ENCODE data around the gene ANKRA2.

The ANKRA2 gene

DNA sequence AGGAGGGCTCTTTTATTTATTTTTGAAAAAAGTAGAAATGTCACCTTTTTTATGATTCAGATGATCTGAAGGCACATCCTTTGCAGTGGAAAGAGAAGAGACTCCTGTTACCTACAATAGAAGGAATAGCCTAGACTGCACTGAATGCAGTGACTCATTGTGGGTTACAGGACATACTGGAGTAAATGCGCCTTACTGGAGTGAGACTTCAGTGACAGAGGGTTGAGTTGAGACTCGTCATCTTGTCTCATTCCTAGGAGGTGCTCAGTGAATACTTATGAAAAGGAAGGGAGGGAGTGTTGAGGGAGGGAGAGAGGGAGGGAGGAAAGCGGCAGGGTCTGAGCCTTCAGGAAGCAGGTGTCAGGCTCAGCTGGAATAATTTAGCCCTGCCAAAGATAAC is 25.2 kb downstream of the ANKRA2 start:
- no peak overlapping the region for H3K4me3 Mint-ChIP-seq
- ATAC-seq (replicated peaks; ENCODE audit: extremely low read depth, poor library complexity, severe bottlenecking) (no peak), DNase-seq (ENCODE audit: low spot score in 2 of 2) (no peak)
- no peaks in the 10 kb centered on the region for H3K4me1 Mint-ChIP-seq
- H3K27me3 Mint-ChIP-seq = peaks cover 36% of the 10 kb centered on the region
- H3K9me3 Mint-ChIP-seq = no peaks in the 10 kb centered on the region
- peaks cover 5% of the 10 kb centered on the region for H3K36me3 Mint-ChIP-seq (ENCODE audit: insufficient read depth)
- H3K27ac Mint-ChIP-seq (ENCODE audit: low read depth) = no peak overlapping the region

GRCh38 chr5:73539730-73540129 is 25.7 kb downstream of the ANKRA2 start:
- no peak overlapping the region for H3K4me3 Mint-ChIP-seq
- peaks cover 5% of the 10 kb centered on the region for H3K36me3 Mint-ChIP-seq (ENCODE audit: insufficient read depth)
- ATAC-seq (replicated peaks; ENCODE audit: extremely low read depth, poor library complexity, severe bottlenecking) (no peak), DNase-seq (ENCODE audit: low spot score in 2 of 2) (no peak)
- H3K4me1 Mint-ChIP-seq = no peaks in the 10 kb centered on the region
- no peak overlapping the region for H3K27ac Mint-ChIP-seq (ENCODE audit: low read depth)
- no peaks in the 10 kb centered on the region for H3K9me3 Mint-ChIP-seq
- peaks cover 37% of the 10 kb centered on the region for H3K27me3 Mint-ChIP-seq

- peaks cover 47% of the 10 kb centered on the region for H3K27me3 Mint-ChIP-seq
- H3K4me1 Mint-ChIP-seq = no peaks in the 10 kb centered on the region
- DNase-seq (ENCODE audit: low spot score in 2 of 2) = no peak
- no peaks in the 10 kb centered on the region for H3K9me3 Mint-ChIP-seq
- peaks cover 3% of the 10 kb centered on the region for H3K36me3 Mint-ChIP-seq (ENCODE audit: insufficient read depth)
- no peak overlapping the region for H3K27ac Mint-ChIP-seq (ENCODE audit: low read depth)
- H3K4me3 Mint-ChIP-seq = no peak overlapping the region
- no peak for ATAC-seq (replicated peaks; ENCODE audit: extremely low read depth, poor library complexity, severe bottlenecking)
These were observed 30.5 kb downstream of the ANKRA2 start for GRCh38 chr5:73534971-73535370.

DNA sequence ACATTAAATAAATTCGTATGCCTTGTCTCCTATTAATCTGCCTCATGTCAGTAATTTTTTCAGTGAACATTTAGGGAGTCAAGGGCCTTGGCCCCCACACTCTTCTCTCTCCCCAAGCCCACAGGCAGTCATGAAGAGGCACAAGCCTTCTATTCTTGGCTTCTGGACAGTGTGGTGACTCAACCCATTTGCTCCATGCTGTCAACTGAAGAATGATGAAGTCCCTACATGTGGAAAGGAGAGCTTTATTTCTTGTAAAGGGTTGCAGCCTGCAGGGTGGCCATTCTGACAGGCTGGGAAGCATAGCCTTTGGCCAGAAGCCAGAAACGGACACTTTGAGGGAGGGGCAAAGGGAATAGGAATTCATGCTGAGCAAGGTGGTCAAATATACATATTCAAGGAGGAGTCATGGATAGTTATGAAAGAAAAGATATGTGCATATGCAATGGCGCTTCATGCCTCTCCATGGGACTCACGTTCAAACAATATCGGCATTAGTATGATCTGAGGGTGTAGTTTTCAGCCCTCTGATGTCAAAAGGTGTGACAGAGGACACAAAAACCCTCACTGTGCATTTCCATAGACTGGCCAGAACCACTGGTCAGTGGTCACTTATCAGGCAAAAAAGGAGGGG is 31.3 kb downstream of the ANKRA2 start:
- no peak for ATAC-seq (replicated peaks; ENCODE audit: extremely low read depth, poor library complexity, severe bottlenecking)

DNA sequence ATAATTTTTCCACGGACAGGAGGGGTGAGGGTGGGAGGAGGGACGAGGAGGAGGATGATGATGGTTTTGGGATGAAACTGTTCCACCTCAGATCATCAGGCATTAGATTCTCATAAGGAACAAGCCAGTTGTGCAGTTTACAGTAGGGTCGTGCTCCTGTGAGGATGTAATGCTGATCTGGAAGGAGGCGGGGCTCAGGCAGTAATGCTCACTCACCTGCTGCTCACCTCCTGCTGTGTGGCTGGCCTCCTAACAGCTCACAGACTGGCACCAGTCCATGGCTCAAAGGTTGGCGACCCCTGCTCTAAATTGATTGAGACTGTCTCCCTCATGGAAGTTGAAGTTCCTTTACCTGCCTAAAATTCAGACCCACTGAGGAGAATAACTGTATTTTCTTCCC is 33.2 kb downstream of the ANKRA2 start:
- ATAC-seq (replicated peaks; ENCODE audit: extremely low read depth, poor library complexity, severe bottlenecking) (no peak), DNase-seq (ENCODE audit: low spot score in 2 of 2) (no peak)
- Mint-ChIP-seq H3K4me1 (no peaks in the 10 kb centered on the region), H3K27me3 (peaks cover 43% of the 10 kb centered on the region), H3K9me3 (no peaks in the 10 kb centered on the region), H3K36me3 (ENCODE audit: insufficient read depth) (peaks cover 3% of the 10 kb centered on the region), H3K27ac (ENCODE audit: low read depth) (no peak overlapping the region), H3K4me3 (no peak overlapping the region)

More for the DNA sequence above, 31.3 kb downstream of the ANKRA2 start:
- H3K36me3 Mint-ChIP-seq (ENCODE audit: insufficient read depth) = peaks cover 3% of the 10 kb centered on the region
- no peak overlapping the region for H3K27ac Mint-ChIP-seq (ENCODE audit: low read depth)
- no peak for DNase-seq (ENCODE audit: low spot score in 2 of 2)
- H3K4me1 Mint-ChIP-seq = no peaks in the 10 kb centered on the region
- peaks cover 43% of the 10 kb centered on the region for H3K27me3 Mint-ChIP-seq
- no peaks in the 10 kb centered on the region for H3K9me3 Mint-ChIP-seq
- no peak overlapping the region for H3K4me3 Mint-ChIP-seq

- no peak overlapping the region for H3K4me3 Mint-ChIP-seq
- H3K27ac Mint-ChIP-seq (ENCODE audit: low read depth) = no peak overlapping the region
- H3K4me1 Mint-ChIP-seq = no peaks in the 10 kb centered on the region
- ATAC-seq (replicated peaks; ENCODE audit: extremely low read depth, poor library complexity, severe bottlenecking) (no peak), DNase-seq (ENCODE audit: low spot score in 2 of 2) (no peak)
- H3K36me3 Mint-ChIP-seq (ENCODE audit: insufficient read depth) = peaks cover 2% of the 10 kb centered on the region
- peaks cover 43% of the 10 kb centered on the region for H3K27me3 Mint-ChIP-seq
- H3K9me3 Mint-ChIP-seq = no peaks in the 10 kb centered on the region
These were observed 34.1 kb downstream of the ANKRA2 start for GRCh38 chr5:73531356-73531755.

DNA sequence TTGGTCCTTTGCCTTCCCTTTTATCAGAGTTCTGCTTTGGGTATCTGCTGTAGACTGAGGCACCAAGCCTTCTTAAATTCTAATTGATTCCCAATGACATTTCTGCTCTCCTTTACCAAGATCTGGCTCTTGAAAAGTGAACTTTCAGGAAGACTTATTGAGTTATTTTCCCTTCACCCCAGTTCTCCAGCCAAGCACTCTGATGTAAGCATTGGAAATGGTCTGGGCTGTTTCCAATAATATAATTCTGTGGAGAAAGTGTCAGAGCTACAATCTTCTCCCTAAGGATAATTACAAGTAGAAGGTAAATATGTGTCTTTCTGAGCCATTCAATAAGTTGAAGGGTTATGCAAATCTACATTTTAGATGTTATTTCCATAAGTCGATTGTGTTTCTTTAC is 36.4 kb downstream of the ANKRA2 start:
- H3K27me3 Mint-ChIP-seq = peaks cover 26% of the 10 kb centered on the region
- H3K4me1 Mint-ChIP-seq = no peaks in the 10 kb centered on the region
- DNase-seq (ENCODE audit: low spot score in 2 of 2) = no peak
- no peaks in the 10 kb centered on the region for H3K9me3 Mint-ChIP-seq
- H3K4me3 Mint-ChIP-seq = no peak overlapping the region
- no peaks in the 10 kb centered on the region for H3K36me3 Mint-ChIP-seq (ENCODE audit: insufficient read depth)
- no peak overlapping the region for H3K27ac Mint-ChIP-seq (ENCODE audit: low read depth)
- ATAC-seq (replicated peaks; ENCODE audit: extremely low read depth, poor library complexity, severe bottlenecking) = no peak

DNA sequence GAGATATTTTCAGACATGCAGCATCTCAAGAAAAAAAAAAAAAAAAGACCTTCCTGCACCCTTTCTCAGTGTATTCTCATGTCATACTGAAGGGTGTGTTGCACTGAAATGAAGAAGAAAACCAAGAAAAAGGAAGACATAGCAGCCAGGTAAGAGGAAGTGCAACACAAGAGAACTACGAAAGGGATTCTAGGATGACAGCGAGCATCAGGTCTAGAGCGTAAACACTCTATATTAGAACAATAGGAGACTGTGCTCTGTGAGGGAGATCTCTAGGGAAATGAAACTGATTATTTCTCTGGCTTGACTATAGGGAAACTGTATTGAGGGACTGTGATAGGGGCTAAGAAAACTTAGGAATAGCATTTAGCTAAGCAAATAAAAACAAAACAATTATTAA is 37.2 kb downstream of the ANKRA2 start:
- DNase-seq (ENCODE audit: low spot score in 2 of 2) = no peak
- ATAC-seq (replicated peaks; ENCODE audit: extremely low read depth, poor library complexity, severe bottlenecking) = no peak
- Mint-ChIP-seq H3K27me3 (peaks cover 21% of the 10 kb centered on the region), H3K27ac (ENCODE audit: low read depth) (no peak overlapping the region), H3K4me1 (no peaks in the 10 kb centered on the region), H3K4me3 (no peak overlapping the region), H3K36me3 (ENCODE audit: insufficient read depth) (no peaks in the 10 kb centered on the region), H3K9me3 (no peaks in the 10 kb centered on the region)

DNA sequence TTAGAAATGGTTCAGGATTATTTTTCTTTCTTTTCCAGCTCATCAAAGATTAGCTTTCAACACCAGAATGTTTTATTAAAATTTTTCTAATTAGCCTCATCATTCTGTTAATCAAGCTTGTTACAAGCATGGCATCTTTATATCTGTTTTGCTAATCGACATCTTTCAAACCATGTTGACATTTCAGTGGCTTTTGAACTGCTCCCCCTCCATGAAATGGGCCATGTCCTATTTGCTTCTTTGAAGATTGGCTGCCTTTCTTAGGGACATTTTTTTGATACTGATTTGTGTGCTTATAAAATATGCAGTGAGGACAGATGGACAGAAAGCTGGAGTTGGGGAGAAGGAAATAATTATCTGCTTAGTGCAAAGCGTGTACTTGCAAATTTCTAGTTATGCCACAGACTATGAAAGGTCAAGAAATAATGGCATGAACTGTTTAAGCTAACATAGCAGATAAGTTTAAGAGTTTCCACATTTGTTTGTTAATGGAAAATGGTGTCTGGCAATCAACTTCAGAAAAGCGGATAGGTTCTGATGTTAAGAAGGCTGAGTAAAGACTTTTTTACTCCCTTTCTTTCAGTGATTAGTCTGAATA is 39.7 kb downstream of the ANKRA2 start:
- H3K4me1 Mint-ChIP-seq = no peaks in the 10 kb centered on the region
- no peak overlapping the region for H3K4me3 Mint-ChIP-seq
- H3K9me3 Mint-ChIP-seq = no peaks in the 10 kb centered on the region
- no peak for DNase-seq (ENCODE audit: low spot score in 2 of 2)
- H3K27me3 Mint-ChIP-seq = no peaks in the 10 kb centered on the region
- H3K36me3 Mint-ChIP-seq (ENCODE audit: insufficient read depth) = no peaks in the 10 kb centered on the region
- no peak overlapping the region for H3K27ac Mint-ChIP-seq (ENCODE audit: low read depth)
- ATAC-seq (replicated peaks; ENCODE audit: extremely low read depth, poor library complexity, severe bottlenecking) = no peak

- ATAC-seq (replicated peaks; ENCODE audit: extremely low read depth, poor library complexity, severe bottlenecking) (no peak), DNase-seq (ENCODE audit: low spot score in 2 of 2) (no peak)
- Mint-ChIP-seq H3K27me3 (no peaks in the 10 kb centered on the region), H3K27ac (ENCODE audit: low read depth) (no peak overlapping the region), H3K4me1 (peaks cover 9% of the 10 kb centered on the region), H3K36me3 (ENCODE audit: insufficient read depth) (no peaks in the 10 kb centered on the region), H3K4me3 (no peak overlapping the region), H3K9me3 (no peaks in the 10 kb centered on the region)
These were observed 41.6 kb downstream of the ANKRA2 start for GRCh38 chr5:73523861-73524260.

DNA sequence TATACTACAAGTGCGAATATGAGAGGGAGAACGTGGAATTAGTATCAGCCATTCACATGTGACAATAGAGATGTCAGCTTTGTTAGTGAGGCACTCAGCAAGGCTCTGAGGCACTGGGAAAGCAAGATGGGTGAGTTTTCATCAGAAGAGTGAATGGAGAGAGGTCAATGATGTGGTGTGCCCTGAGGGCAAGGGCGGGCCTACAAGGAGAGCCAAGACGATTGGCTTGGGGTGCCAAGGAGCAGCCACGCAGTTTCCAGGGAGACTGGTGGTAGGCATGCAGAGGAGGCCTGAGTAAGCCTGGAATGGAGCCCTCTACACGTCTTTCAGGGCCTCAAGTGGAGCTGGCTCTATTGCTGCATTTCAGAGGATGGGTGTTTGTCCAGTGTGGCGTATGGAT is 42.5 kb downstream of the ANKRA2 start:
- Mint-ChIP-seq H3K4me1 (peaks cover 9% of the 10 kb centered on the region), H3K27ac (ENCODE audit: low read depth) (no peak overlapping the region), H3K36me3 (ENCODE audit: insufficient read depth) (no peaks in the 10 kb centered on the region), H3K4me3 (no peak overlapping the region), H3K9me3 (no peaks in the 10 kb centered on the region), H3K27me3 (no peaks in the 10 kb centered on the region)
- ATAC-seq (replicated peaks; ENCODE audit: extremely low read depth, poor library complexity, severe bottlenecking) = no peak
- DNase-seq (ENCODE audit: low spot score in 2 of 2) = no peak

- DNase-seq (ENCODE audit: low spot score in 2 of 2) (peak; percentile 44 to 65), ATAC-seq (replicated peaks; ENCODE audit: extremely low read depth, poor library complexity, severe bottlenecking) (peak; percentile 96)
- Mint-ChIP-seq H3K36me3 (ENCODE audit: insufficient read depth) (no peaks in the 10 kb centered on the region), H3K4me1 (peaks cover 9% of the 10 kb centered on the region), H3K27me3 (no peaks in the 10 kb centered on the region), H3K27ac (ENCODE audit: low read depth) (no peak overlapping the region), H3K9me3 (no peaks in the 10 kb centered on the region), H3K4me3 (peak overlapping the region; percentile 34)
These were observed 45.7 kb downstream of the ANKRA2 start for GRCh38 chr5:73519531-73520283.

GRCh38 chr5:73515232-73515631 is 50.2 kb downstream of the ANKRA2 start:
- ATAC-seq (replicated peaks; ENCODE audit: extremely low read depth, poor library complexity, severe bottlenecking) = no peak

More at GRCh38 chr5:73515232-73515631, 50.2 kb downstream of the ANKRA2 start:
- Mint-ChIP-seq H3K27ac (ENCODE audit: low read depth) (no peak overlapping the region), H3K9me3 (no peaks in the 10 kb centered on the region), H3K36me3 (ENCODE audit: insufficient read depth) (no peaks in the 10 kb centered on the region), H3K4me3 (no peak overlapping the region), H3K27me3 (no peaks in the 10 kb centered on the region), H3K4me1 (peaks cover 9% of the 10 kb centered on the region)
- no peak for DNase-seq (ENCODE audit: low spot score in 2 of 2)

All from central memory CD8-positive, alpha-beta T cell (primary cell).